ENCODE results near the gene TNS2. TPM values are rescaled to one million over a fixed set of nuclear protein-coding genes. Genes with fewer than 3 reads are reported as not detected.

The TNS2 gene
- total and polyA plus RNA-seq, 2 of the 13 experiments (the other 11 are each of a cell fraction or from before 2014, with no cell fraction given) = 8.9 to 20.4 TPM

- TF ChIP-seq MYC (CRISPR knock-in tag; IDR thresholded peaks at IDR 0.05; ENCODE audit: borderline replicate concordance) (0 out of 2 replicates have a peak, but pooled peaks have one; percentile 45), ZNF768 (CRISPR knock-in tag; IDR thresholded peaks at IDR 0.05) (no peak), ATF7-NPFF (CRISPR knock-in tag; IDR thresholded peaks at IDR 0.05; ENCODE audit: low read depth) (0 out of 2 replicates have a peak, but pooled peaks have one; percentile 40), NFYB (CRISPR knock-in tag; IDR thresholded peaks at IDR 0.05) (no peak), NR2F6 (IDR thresholded peaks at IDR 0.05) (no peak), NR2F6 (CRISPR knock-in tag; IDR thresholded peaks at IDR 0.05) (no peak)
Observed at GRCh38 chr12:53047221-53048032, 2.4 kb upstream of the TNS2 start (continued).

GRCh38 chr12:53048033-53048779 is 1.7 kb upstream of the TNS2 start:
- Histone ChIP-seq H3K27ac (ENCODE audit: extremely low read length, insufficient read depth, low read length) (peak overlapping the region; percentile 89), H3K27me3 (ENCODE audit: control insufficient read depth in 1 of 2, insufficient read depth in 2 of 2, low read length in 2 of 2) (no peaks in the 10 kb centered on the region; a peak in 1 of 5 replicates), H2AFZ (ENCODE audit: low read length) (no peak overlapping the region), H4K20me1 (ENCODE audit: insufficient read depth, low read length) (no peaks in the 10 kb centered on the region), H3K4me3 (replicated peaks in 1 of 3; ENCODE audit: insufficient read depth in 1 of 3, low read depth in 2 of 3, low read length in 3 of 3) (peak overlapping the region; percentile 59 to 80 (median 74)), H3K9me3 (ENCODE audit: low read length) (no peaks in the 10 kb centered on the region), H3K79me2 (ENCODE audit: insufficient read depth, low read length) (peaks cover 18% of the 10 kb centered on the region), H3K4me2 (ENCODE audit: low read depth, low read length) (peak overlapping the region; percentile 95), H3K9ac (ENCODE audit: insufficient read depth, low read depth, low read length) (peak overlapping the region; percentile 77), H3K4me1 (ENCODE audit: insufficient read depth, low read length) (peaks cover 79% of the 10 kb centered on the region), H3K36me3 (replicated peaks in 1 of 2; ENCODE audit: control insufficient read depth in 1 of 2, insufficient read depth in 2 of 2, low read length in 2 of 2) (no peaks in the 10 kb centered on the region)
- CTCF ChIA-PET (ENCODE audit: low intra/inter-chr PET ratio, low total read pairs) = interaction anchor here (1.6 to 1.7 kb wide), 2 partner anchors 9 to 13 kb away, joined by 4 read pairs; no protein-coding TSS in a partner anchor
- POLR2A ChIA-PET = interaction anchor here (0.7 to 8.3 kb wide), 21 partner anchors 7 to 273 kb away, joined by 3 to 83 read pairs (median 4); partner anchors contain the start of genes AAAS, CSAD, EIF4B and IGFBP6
- WGBS (ENCODE audit: low lambda C conversion rate) = 0% methylated on average over 8 of the region's 10 CpGs
- FAIRE-seq = no peak
- peak; percentile 13 for ATAC-seq
- in situ Hi-C loops (cut with HindIII; ENCODE audit: extremely low pct_ligation_motif_present, low pct_unique_long_range_greater_than_20kb) (no loop called here), intact Hi-C loops (cut with micrococcal nuclease; ENCODE audit: unreplicated experiment) (no loop called here)
- peak; percentile 68 for DNase-seq (ENCODE audit: low spot score)
- BruUV-seq (replicated peaks) = no TSS peak
- TF ChIP-seq TSC22D2 (CRISPR knock-in tag; IDR thresholded peaks at IDR 0.05; ENCODE audit: borderline replicate concordance) = no peak
- TF ChIP-seq NFATC3 (CRISPR knock-in tag; IDR thresholded peaks at IDR 0.05) = no peak
- TF ChIP-seq MTF2 (CRISPR knock-in tag; IDR thresholded peaks at IDR 0.05; ENCODE audit: borderline replicate concordance) = 0 out of 2 replicates have a peak, but pooled peaks have one; percentile 31
- TF ChIP-seq HES4 (CRISPR knock-in tag; IDR thresholded peaks at IDR 0.05; ENCODE audit: borderline replicate concordance) = no peak
- no peak for TF ChIP-seq RBAK (CRISPR knock-in tag; IDR thresholded peaks at IDR 0.05)
- no peak for TF ChIP-seq ZSCAN5A (CRISPR knock-in tag; IDR thresholded peaks at IDR 0.05; ENCODE audit: borderline replicate concordance)
- peak; percentile 47; the same call in 1 of the 2 replicates for TF ChIP-seq ZNF281 (CRISPR knock-in tag; IDR thresholded peaks at IDR 0.05; ENCODE audit: borderline replicate concordance)
- no peak for TF ChIP-seq ZNF780A (CRISPR knock-in tag; IDR thresholded peaks at IDR 0.05)
- TF ChIP-seq HOXA5 (CRISPR knock-in tag; IDR thresholded peaks at IDR 0.05) = no peak
- no peak; the same call in 1 of the 2 replicates for TF ChIP-seq CBFB (CRISPR knock-in tag; IDR thresholded peaks at IDR 0.05)
- TF ChIP-seq ETV5 (CRISPR knock-in tag; IDR thresholded peaks at IDR 0.05; ENCODE audit: borderline replicate concordance) = no peak
- no peak for TF ChIP-seq RAD21 (CRISPR knock-in tag; IDR thresholded peaks at IDR 0.05)
- TF ChIP-seq ZNF644 (CRISPR knock-in tag; IDR thresholded peaks at IDR 0.05; ENCODE audit: low read depth) = no peak

Data from HepG2 (cell line).